HG02973 (cell line): Measurements from ENCODE around the gene STK32B.
"Not testable (repeated sequence)": the region's sequence is repeated elsewhere in the genome, so short reads cannot be mapped to it uniquely, and the experiment has no call there.

ENCODE experiments used
- ATAC-seq: cut with Tn5 transposase; IDR thresholded peaks from one replicate; pipeline ENCODE4 v1.9.1; 2021; ENCODE audit warnings: moderate library complexity; ENCODE audit not compliant: unreplicated experiment

The STK32B gene

GRCh38 chr4:5250536-5250935 is 199.3 kb downstream of the STK32B start:
- not testable (repeated sequence) for ATAC-seq

GRCh38 chr4:5256421-5256820 is 205.1 kb downstream of the STK32B start:
- no peak for ATAC-seq

GRCh38 chr4:5257086-5257485 is 205.8 kb downstream of the STK32B start:
- no peak for ATAC-seq

GRCh38 chr4:5259471-5259870 is 208.2 kb downstream of the STK32B start:
- no peak for ATAC-seq

- no peak for ATAC-seq
These were observed 208.8 kb downstream of the STK32B start for GRCh38 chr4:5260121-5260520.

GRCh38 chr4:5261866-5262265 is 210.6 kb downstream of the STK32B start:
- no peak for ATAC-seq

GRCh38 chr4:5266991-5267390 is 215.7 kb downstream of the STK32B start:
- ATAC-seq, result no peak

GRCh38 chr4:5267408-5267807 is 216.1 kb downstream of the STK32B start:
- ATAC-seq, result no peak

- ATAC-seq, result no peak
These were observed 225.3 kb downstream of the STK32B start for GRCh38 chr4:5276475-5277075.

GRCh38 chr4:5277079-5277478 is 225.8 kb downstream of the STK32B start:
- ATAC-seq, result no peak

GRCh38 chr4:5278213-5278612 is 226.9 kb downstream of the STK32B start:
- ATAC-seq, result no peak

- ATAC-seq, result not testable (repeated sequence)
These were observed 228.8 kb downstream of the STK32B start for GRCh38 chr4:5280069-5280468.

GRCh38 chr4:5280828-5281227 is 229.5 kb downstream of the STK32B start:
- ATAC-seq, result peak; percentile 82

GRCh38 chr4:5283837-5284236 is 232.6 kb downstream of the STK32B start:
- ATAC-seq, result no peak

GRCh38 chr4:5284517-5284916 is 233.2 kb downstream of the STK32B start:
- no peak for ATAC-seq

GRCh38 chr4:5292101-5292500 is 240.8 kb downstream of the STK32B start:
- no peak for ATAC-seq

- not testable (repeated sequence) for ATAC-seq
These were observed 246.9 kb downstream of the STK32B start for GRCh38 chr4:5298000-5298787.

GRCh38 chr4:5300283-5300682 is 249.0 kb downstream of the STK32B start:
- ATAC-seq, result no peak

GRCh38 chr4:5307928-5308327 is 256.6 kb downstream of the STK32B start:
- no peak for ATAC-seq

GRCh38 chr4:5322321-5322720 is 271.0 kb downstream of the STK32B start:
- ATAC-seq, result no peak

GRCh38 chr4:5330339-5330989 is 279.2 kb downstream of the STK32B start:
- ATAC-seq, result no peak

GRCh38 chr4:5337731-5338130 is 286.5 kb downstream of the STK32B start:
- ATAC-seq, result no peak
